HL-60/S4 treated with retinoic acid at 250 ng/mL for 4 days and 3 days (cell line): Measurements from ENCODE around the gene DAGLA.

Source experiments
- in situ Hi-C: fragments of 300-500 bp; cut with MboI; formaldehyde crosslinking; loops from 2 replicates; pipeline ENCODE4 v1.7.0; 2022; ENCODE audit warnings: low sequenced_read_pairs

DAGLA gene

GRCh38 chr11:61728066-61728939 lies 48.1 kb downstream of the DAGLA start:
- in situ Hi-C loops = no loop called here

GRCh38 chr11:61728940-61729219 lies 48.7 kb downstream of the DAGLA start:
- in situ Hi-C loops = no loop called here

GRCh38 chr11:61730240-61730994 lies 50.2 kb downstream of the DAGLA start:
- in situ Hi-C loops = no loop called here

- in situ Hi-C loops = no loop called here
Observed at GRCh38 chr11:61731211-61731951, 51.2 kb downstream of the DAGLA start.

- in situ Hi-C loops = no loop called here
Observed at GRCh38 chr11:61731952-61732675, 51.9 kb downstream of the DAGLA start.

- in situ Hi-C loops = no loop called here
Observed at GRCh38 chr11:61732705-61733104, 52.5 kb downstream of the DAGLA start.

GRCh38 chr11:61733120-61733978 lies 53.2 kb downstream of the DAGLA start:
- in situ Hi-C loops = no loop called here

GRCh38 chr11:61734767-61735166 lies 54.6 kb downstream of the DAGLA start:
- in situ Hi-C loops = no loop called here

GRCh38 chr11:61735391-61735790 lies 55.2 kb downstream of the DAGLA start:
- in situ Hi-C loops = no loop called here

GRCh38 chr11:61736310-61736709 lies 56.1 kb downstream of the DAGLA start:
- in situ Hi-C loops = no loop called here

- in situ Hi-C loops = no loop called here
Observed at GRCh38 chr11:61737131-61737530, 56.9 kb downstream of the DAGLA start.

GRCh38 chr11:61737636-61738386 lies 57.6 kb downstream of the DAGLA start:
- in situ Hi-C loops = no loop called here

- in situ Hi-C loops = no loop called here
Observed at GRCh38 chr11:61738776-61739175, 58.6 kb downstream of the DAGLA start.

- in situ Hi-C loops = no loop called here
Observed at GRCh38 chr11:61739413-61739812, 59.2 kb downstream of the DAGLA start.

- in situ Hi-C loops = no loop called here
Observed at GRCh38 chr11:61739966-61740365, 59.8 kb downstream of the DAGLA start.

- in situ Hi-C loops = no loop called here
Observed at GRCh38 chr11:61742391-61742790, 62.2 kb downstream of the DAGLA start.

- in situ Hi-C loops = no loop called here
Observed at GRCh38 chr11:61743486-61744095, 63.4 kb downstream of the DAGLA start.

- in situ Hi-C loops = no loop called here
Observed at GRCh38 chr11:61744181-61744580, 64.0 kb downstream of the DAGLA start.

GRCh38 chr11:61744609-61745156 lies 64.5 kb downstream of the DAGLA start:
- in situ Hi-C loops = no loop called here
